ENCODE data around the gene SMIM36. TPM values are rescaled to one million over a fixed set of nuclear protein-coding genes. Genes with fewer than 3 reads are reported as not detected.

SMIM36 gene
- total and polyA plus RNA-seq, 11 donors = not detected

DNA sequence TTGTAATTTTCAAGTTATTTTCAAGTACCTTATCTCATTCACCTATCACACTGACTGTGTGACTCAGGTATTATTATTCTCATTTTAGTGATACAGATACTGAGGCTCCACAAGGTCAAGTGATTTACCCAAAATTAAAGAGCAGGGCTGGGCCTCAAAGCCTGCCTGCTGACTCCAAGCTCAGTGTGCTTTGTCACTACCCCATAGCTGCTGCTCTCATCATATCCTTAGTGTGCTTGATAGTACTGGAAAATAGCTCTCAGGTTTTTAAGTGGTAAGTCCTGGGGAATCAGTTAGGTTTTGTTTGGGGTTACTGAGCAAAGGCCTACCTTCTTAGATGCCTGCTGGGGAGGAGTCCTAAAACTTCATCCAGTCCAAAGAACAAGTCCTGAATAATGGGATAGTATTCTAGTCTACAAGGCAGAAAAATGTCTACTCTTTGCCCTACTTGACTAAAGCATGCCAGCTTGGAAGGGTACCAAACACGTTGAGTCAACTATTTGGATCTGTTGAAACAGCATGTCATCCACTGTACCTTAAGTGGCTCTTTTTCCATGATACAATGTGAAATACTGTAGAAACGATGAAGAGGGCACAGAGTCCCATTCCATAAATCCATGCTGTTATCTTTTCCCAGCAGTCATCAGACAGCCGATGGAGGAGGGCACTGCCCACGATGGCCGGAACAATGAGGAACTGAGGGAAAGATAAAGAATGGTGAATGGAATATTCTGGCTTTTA is 100.4 kb downstream of the SMIM36 start:
- Histone ChIP-seq H3K36me3 (peaks cover 0 to 83% (median 74%) of the 10 kb centered on the region in 9 donors), H3K4me3 (no peak overlapping the region), H3K27me3 (no peaks in the 10 kb centered on the region), H3K27ac (peak overlapping the region in 10 of 12 donors; percentile 11 to 68 (median 40)), H3K4me1 (peaks cover 0 to 24% (median 7%) of the 10 kb centered on the region in 12 donors), H3K9me3 (no peaks in the 10 kb centered on the region)
- intact Hi-C loops (cut with DNase I) = loop anchor here in 5 of 10 donors (5.0 to 10.0 kb wide), 6 partner anchors 56 to 344 kb away; partner anchors contain the start of genes SMIM36 (in 2 of the 5), HLF (in 1 of the 5) and PCTP (in 1 of the 5)
- DNase-seq (peak in 1 of 5 donors; percentile 34), ATAC-seq (peak; percentile 55 to 86 (median 82))
- no peak for TF ChIP-seq POLR2A (IDR thresholded peaks at IDR 0.05)
- TF ChIP-seq, protein P1, sequence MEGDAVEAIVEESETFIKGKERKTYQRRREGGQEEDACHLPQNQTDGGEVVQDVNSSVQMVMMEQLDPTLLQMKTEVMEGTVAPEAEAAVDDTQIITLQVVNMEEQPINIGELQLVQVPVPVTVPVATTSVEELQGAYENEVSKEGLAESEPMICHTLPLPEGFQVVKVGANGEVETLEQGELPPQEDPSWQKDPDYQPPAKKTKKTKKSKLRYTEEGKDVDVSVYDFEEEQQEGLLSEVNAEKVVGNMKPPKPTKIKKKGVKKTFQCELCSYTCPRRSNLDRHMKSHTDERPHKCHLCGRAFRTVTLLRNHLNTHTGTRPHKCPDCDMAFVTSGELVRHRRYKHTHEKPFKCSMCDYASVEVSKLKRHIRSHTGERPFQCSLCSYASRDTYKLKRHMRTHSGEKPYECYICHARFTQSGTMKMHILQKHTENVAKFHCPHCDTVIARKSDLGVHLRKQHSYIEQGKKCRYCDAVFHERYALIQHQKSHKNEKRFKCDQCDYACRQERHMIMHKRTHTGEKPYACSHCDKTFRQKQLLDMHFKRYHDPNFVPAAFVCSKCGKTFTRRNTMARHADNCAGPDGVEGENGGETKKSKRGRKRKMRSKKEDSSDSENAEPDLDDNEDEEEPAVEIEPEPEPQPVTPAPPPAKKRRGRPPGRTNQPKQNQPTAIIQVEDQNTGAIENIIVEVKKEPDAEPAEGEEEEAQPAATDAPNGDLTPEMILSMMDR (IDR thresholded peaks at IDR 0.05) = no peak
- 43 to 65% (median 57%) methylated on average over 5 of the region's 5 CpGs for WGBS, 4 donors

DNA sequence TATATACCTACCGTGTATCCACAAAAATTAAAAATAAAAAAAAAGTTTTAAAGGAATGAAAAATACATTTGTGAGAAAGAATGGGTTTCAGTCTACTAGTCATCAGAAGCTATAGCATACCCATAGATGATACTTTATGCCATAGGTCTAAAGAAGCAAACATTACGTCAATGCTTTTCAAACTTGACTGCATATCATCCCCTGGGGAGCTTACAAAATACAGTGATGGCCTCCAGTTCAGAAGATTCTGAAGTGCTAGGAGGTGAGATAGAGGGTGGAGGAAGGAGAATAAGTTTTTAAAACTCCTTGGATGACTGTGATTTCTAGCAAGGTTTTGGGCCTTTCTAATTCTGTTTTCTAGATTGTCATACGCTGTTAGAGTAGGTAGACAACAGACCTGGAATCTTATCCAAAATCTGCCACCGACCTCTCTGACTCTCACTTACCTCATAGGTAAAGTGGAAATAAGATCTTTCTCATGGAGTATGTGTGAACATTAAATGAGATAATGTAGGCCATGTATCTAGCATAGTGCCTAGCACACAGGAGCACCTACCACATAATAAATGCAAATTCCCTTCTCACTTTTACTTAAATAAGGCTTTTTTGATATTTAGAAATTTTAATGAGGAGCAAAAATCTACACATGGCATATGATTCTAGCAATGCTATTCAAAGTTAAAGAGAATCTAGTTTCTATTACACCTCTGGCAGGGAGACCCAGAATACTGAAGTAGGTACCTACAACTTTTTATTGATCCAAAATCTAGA is 102.0 kb downstream of the SMIM36 start:
- Histone ChIP-seq H3K4me3 (no peak overlapping the region), H3K9me3 (no peaks in the 10 kb centered on the region), H3K4me1 (peaks cover 0 to 15% (median 0%) of the 10 kb centered on the region in 12 donors), H3K27me3 (no peaks in the 10 kb centered on the region), H3K36me3 (peaks cover 0 to 99% (median 88%) of the 10 kb centered on the region in 9 donors), H3K27ac (no peak overlapping the region)
- TF ChIP-seq, protein P1 (IDR thresholded peaks at IDR 0.05) = no peak
- TF ChIP-seq POLR2A (IDR thresholded peaks at IDR 0.05) = no peak
- 91 to 94% (median 92%) methylated on average over 4 of the region's 4 CpGs for WGBS, 4 donors
- DNase-seq (no peak), ATAC-seq (no peak)
- intact Hi-C loops (cut with DNase I) = loop anchor here in 1 of 10 donors (5.0 kb wide), 1 partner anchor 103 kb away; the partner anchor contains the start of gene SMIM36

DNA sequence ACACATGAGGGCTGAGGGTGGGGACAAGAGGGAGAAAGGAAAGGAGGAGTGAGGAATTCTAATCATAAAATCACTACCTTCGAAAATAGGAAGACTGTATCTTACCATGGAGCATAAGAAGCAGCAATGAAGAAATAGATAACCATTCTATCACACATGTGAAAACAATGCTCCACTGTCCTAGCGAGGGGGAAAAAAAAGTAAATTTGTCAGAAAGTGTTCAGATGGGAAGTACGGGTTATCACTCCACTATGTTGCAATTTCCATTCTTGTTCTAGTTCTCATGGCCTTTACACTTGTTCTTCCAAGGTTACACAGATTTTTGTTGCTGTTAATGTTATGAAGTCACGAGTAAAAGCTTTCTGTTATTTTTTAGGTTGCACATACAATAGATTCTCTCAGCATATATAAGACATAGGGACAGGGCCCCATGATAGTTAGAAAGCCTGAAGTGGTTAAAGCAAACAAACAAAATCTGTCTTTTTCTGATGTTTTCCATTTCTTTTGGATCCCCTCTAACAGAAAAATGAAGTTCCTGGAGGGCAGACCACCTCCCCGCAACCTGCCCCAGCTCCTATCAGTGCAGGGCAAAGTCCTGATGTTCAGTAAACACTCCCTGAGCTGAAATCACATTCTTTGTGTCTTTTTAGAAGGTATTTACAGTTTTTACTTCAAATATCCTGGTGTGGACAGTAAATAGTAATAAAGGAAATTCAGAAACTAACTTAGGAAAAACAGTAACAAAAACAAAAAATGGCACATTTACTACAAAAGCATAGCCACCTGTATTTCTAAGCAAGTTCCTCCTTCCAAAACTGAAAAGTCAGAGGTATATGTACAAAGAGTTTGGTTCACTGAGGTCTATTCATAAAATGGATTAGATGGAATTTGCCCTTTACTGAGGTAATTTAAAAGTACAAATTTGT is 103.3 kb downstream of the SMIM36 start:
- Histone ChIP-seq H3K27me3 (no peaks in the 10 kb centered on the region), H3K36me3 (peaks cover 0 to 99% (median 87%) of the 10 kb centered on the region in 9 donors), H3K9me3 (no peaks in the 10 kb centered on the region), H3K27ac (no peak overlapping the region), H3K4me1 (peaks cover 0 to 15% (median 0%) of the 10 kb centered on the region in 12 donors), H3K4me3 (no peak overlapping the region)
- 64 to 75% (median 69%) methylated on average over 5 of the region's 5 CpGs for WGBS, 4 donors
- ATAC-seq = no peak
- TF ChIP-seq, protein P1 (IDR thresholded peaks at IDR 0.05) = no peak
- TF ChIP-seq POLR2A (IDR thresholded peaks at IDR 0.05) = no peak
- DNase-seq = no peak
- intact Hi-C loops (cut with DNase I) = loop anchor here in 1 of 10 donors (5.0 kb wide), 1 partner anchor 104 kb away; the partner anchor contains the start of gene SMIM36
